HG02981 (cell line): ENCODE data around the gene FGFRL1.

Experiments
- ATAC-seq: cut with Tn5 transposase; IDR thresholded peaks from one replicate; pipeline ENCODE4 v1.9.1; 2021; ENCODE audit warnings: mild to moderate bottlenecking, moderate library complexity; ENCODE audit not compliant: unreplicated experiment

Gene FGFRL1

DNA sequence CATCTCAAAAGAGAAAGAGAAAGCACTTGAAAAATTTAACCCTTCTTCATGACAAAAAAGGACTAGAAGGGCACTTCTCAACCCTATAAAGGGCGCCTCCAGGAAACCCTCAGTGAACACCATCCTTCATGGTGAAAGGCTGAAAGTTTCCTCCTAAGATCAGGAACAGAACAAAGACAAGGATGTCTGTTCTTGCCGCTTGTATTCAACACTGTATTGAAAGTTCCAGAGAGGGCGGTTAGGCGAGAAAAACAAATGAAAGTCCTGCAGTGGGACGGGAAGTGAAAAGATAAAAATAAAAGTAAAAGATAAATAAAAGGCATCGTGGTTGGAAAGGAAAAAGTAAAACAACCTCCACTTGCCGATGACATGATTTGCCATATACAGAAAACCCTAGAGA lies 51.0 kb downstream of the FGFRL1 start:
- ATAC-seq, result no peak

- ATAC-seq, result no peak
Observed at GRCh38 chr4:1065732-1066131, 54.3 kb downstream of the FGFRL1 start.

DNA sequence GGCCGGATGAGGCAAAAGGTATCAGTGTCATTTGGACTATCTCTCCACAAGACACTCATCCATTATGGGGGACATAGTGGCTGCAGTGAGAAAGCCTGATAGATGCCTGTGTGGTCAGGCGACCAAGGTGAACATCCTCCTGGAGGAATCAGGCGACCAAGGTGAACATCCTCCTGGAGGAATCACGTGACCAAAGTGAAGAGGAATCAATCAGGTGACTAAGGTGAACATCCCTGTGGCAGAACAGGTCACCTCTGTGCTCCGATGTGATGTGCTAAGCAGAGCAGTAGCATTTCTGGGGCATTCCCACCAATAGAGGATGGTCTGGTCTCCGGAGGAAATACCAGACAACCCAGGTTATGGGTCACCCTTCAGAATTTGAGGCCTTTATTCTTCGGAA lies 58.0 kb downstream of the FGFRL1 start:
- no peak for ATAC-seq

DNA sequence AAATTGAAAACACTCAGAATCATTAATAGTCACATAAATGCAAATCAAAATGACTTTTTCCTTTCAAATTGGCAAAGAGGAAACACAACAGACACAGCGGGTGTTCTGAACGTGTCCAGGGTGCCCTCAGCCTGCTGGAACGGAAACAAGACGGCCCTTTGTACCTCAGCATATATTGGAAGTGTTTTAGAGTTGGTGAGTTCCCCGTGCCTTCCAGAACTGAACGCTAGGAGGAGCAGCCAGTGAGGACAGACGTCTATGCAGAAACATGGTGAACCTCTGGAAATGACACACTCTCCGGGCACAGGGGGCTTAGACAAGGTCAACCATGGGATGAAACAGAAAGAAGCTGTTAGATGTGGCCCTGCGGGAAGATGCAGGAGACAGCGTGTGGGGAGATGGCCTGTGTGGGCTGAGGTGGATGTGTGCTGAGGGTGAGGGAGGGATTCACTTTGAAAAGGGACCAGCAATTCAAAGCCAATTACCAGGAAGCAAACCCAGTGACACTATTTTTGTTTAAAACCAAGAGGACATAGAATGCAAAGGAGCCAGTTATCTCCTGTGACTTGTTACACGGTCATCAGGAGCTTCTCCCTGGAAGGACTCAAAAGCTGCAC lies 61.5 kb downstream of the FGFRL1 start:
- no peak for ATAC-seq

DNA sequence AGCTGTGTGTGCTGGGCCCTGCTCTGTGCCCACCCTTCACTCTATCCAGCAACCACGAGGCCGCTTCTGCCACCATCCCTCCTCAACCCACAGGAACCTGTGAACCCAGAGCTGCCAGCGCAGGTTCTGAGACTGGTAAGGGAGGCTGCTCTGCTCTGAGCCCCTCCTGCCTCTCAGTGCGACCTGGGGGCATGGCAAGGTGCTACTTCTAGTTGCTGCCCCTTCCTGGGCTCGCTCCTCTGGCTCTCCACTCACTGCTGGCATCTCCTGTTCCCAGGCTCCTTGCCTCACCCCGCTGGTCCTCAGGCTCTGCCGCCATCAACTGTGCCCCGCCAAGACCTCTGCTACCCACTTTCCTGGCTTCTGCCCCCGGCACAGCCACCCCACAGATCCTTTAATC lies 62.7 kb downstream of the FGFRL1 start:
- no peak for ATAC-seq

DNA sequence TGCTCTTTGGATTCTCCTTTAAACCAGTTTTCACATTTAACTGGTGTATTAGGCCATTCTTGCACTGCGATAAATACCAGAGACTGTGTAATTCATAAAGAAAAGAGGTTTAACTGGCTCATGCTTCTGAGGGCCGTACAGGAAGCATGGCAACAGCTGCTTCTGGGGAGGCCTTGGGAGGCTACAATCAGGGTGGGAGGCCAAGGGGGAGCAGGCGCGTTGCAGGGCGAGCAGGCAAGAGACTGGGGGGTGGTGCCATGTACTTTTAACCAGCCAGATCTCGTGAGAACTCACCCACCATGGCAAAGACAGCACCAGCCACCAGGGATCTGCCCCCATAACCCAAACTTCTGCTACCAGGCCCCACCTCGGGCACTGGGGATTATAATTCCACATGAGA lies 63.8 kb downstream of the FGFRL1 start:
- no peak for ATAC-seq

DNA sequence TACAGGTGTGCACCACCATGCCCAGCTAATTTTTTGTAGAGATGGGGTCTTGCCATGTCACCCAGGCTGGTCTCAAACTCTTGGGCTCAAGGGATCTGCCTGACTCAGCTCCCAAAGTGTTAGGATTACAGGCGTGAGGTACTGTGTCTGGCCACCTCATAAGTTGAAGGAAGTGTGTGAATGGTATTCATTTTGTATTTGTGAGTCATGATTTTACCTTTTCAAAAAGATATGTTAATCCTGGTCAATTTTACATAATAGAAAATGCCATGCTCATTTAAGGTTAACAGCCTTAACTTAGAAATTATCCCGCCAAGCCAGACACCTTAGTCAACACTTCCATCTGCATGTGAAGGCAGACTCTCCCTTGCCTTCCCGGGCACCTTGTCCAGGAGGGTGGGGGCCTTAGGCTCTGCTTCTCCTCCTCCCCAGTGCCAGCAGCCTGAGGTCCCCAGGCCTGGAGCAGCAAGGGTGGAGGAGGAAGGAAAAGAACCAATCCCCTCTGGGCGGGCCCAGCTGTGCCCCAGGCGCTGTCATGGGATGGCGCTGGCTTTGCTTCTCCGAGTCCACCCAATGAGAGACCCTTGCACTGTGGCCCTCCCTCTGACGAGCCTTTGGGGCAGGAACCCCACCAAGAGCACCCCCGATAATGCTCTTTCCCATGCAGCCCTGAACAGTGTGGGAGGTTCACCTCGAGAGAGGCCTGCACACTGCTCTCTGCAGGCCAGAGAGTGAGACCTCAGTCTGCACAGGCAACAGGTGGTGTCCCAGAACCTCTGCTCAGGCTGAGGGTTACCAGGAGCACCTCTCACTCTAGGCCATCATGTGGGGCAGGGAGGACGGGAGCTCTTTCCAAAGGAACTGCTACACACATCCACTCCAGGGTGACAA lies 64.6 kb downstream of the FGFRL1 start:
- no peak for ATAC-seq
